Astrocyte (in vitro differentiated cells and primary cell): ENCODE data around the gene ZBTB49. TPM values are rescaled to one million over a fixed set of nuclear protein-coding genes. Genes with fewer than 3 reads are reported as not detected.

Experiments
- DNase-seq: peaks from one replicate; pipeline ENCODE4 v3.0.0-alpha.2; 2010; ENCODE audit warnings: low read depth
- FAIRE-seq: peaks from 2 replicates; lab custom pipeline; 2011; peaks lifted over from hg19 to GRCh38; lab: Jason Lieb, UNC
- H2AFZ ChIP-seq: 2 replicates; pipeline ENCODE4 v1.6.0; 2012; ENCODE audit warnings: low read depth, low read length, inconsistent platforms
- H3K27ac ChIP-seq: 2 replicates; pipeline ENCODE4 v1.5.1; 2011; ENCODE audit warnings: low read depth, low read length, inconsistent platforms
- H3K27me3 ChIP-seq: 2 replicates; pipeline ENCODE4 v1.6.0; 2011; ENCODE audit warnings: low read length, inconsistent platforms; ENCODE audit not compliant: insufficient read depth
- H3K36me3 ChIP-seq: 2 replicates; pipeline ENCODE4 v1.5.1; 2011; ENCODE audit warnings: low read length, inconsistent platforms; ENCODE audit not compliant: insufficient read depth
- H3K4me1 ChIP-seq: 2 replicates; pipeline ENCODE4 v1.5.1; 2011; ENCODE audit warnings: low read length, inconsistent platforms; ENCODE audit not compliant: insufficient read depth
- H3K4me2 ChIP-seq: 2 replicates; pipeline ENCODE4 v1.6.0; 2012; ENCODE audit warnings: low read length, inconsistent platforms
- H3K4me3 ChIP-seq: 2 replicates; pipeline ENCODE4 v1.5.1; 2011; ENCODE audit warnings: low read depth, mild to moderate bottlenecking, low read length, inconsistent platforms; ENCODE audit not compliant: insufficient read depth
- H3K79me2 ChIP-seq: 2 replicates; pipeline ENCODE4 v1.6.0; 2012; ENCODE audit warnings: mild to moderate bottlenecking, low read length, inconsistent platforms; ENCODE audit not compliant: insufficient read depth
- H3K9ac ChIP-seq: 2 replicates; pipeline ENCODE4 v1.6.0; 2012; ENCODE audit warnings: mild to moderate bottlenecking, low read length, inconsistent platforms
- H3K9me3 ChIP-seq: 2 replicates; pipeline ENCODE4 v1.5.1; 2012; ENCODE audit warnings: low read depth, mild to moderate bottlenecking, low read length, inconsistent platforms; ENCODE audit not compliant: insufficient read depth
- H4K20me1 ChIP-seq: 2 replicates; pipeline ENCODE4 v1.6.0; 2012; ENCODE audit warnings: low read length, inconsistent platforms; ENCODE audit not compliant: insufficient read depth
- H3K27ac Mint-ChIP-seq: one replicate; pipeline ENCODE4 v1.8.0; 2021; ENCODE audit warnings: mild to moderate bottlenecking, mixed read lengths; ENCODE audit not compliant: unreplicated experiment
- H3K27me3 Mint-ChIP-seq: one replicate; pipeline ENCODE4 v1.8.0; 2021; ENCODE audit warnings: low read depth, mixed read lengths; ENCODE audit not compliant: unreplicated experiment
- H3K36me3 Mint-ChIP-seq: one replicate; pipeline ENCODE4 v1.8.0; 2021; ENCODE audit warnings: low read depth, mixed read lengths; ENCODE audit not compliant: unreplicated experiment
- H3K4me1 Mint-ChIP-seq: one replicate; pipeline ENCODE4 v1.8.0; 2021; ENCODE audit warnings: low read depth, mixed read lengths; ENCODE audit not compliant: unreplicated experiment
- H3K4me3 Mint-ChIP-seq: one replicate; pipeline ENCODE4 v1.8.0; 2021; ENCODE audit warnings: mild to moderate bottlenecking, moderate library complexity, mixed read lengths; ENCODE audit not compliant: unreplicated experiment
- H3K9me3 Mint-ChIP-seq: one replicate; pipeline ENCODE4 v1.8.0; 2021; ENCODE audit warnings: mild to moderate bottlenecking, mixed read lengths; ENCODE audit not compliant: unreplicated experiment
- CTCF ChIP-seq: IDR thresholded peaks from 2 replicates; pipeline ENCODE4 v1.5.1; 2011; ENCODE audit warnings: low read depth, mild to moderate bottlenecking, inconsistent platforms, low read length, moderate library complexity; ENCODE audit not compliant: insufficient read depth
- EZH2 ChIP-seq: IDR thresholded peaks from 2 replicates; pipeline ENCODE4 v1.6.1; 2012; ENCODE audit warnings: mild to moderate bottlenecking, low read length, inconsistent platforms; ENCODE audit not compliant: insufficient read depth
- total RNA-seq: library from RNA; stranded (reverse); gene quantifications from 2 replicates; pipeline ENCODE4 v1.2.1, GENCODE V29; 2021

The ZBTB49 gene
- total RNA-seq, 1 donor from 2014 or later = 5.5 TPM

GRCh38 chr4:4341861-4342650, 52.0 kb downstream of the ZBTB49 start:
- no peaks in the 10 kb centered on the region for H3K9me3 ChIP-seq
- H3K4me1 Mint-ChIP-seq = no peaks in the 10 kb centered on the region
- H3K79me2 ChIP-seq = no peaks in the 10 kb centered on the region
- DNase-seq (no peak), FAIRE-seq (no peak)
- H3K9me3 Mint-ChIP-seq = no peaks in the 10 kb centered on the region
- H3K27me3 ChIP-seq = peaks cover 28% of the 10 kb centered on the region
- no peak overlapping the region for H3K4me2 ChIP-seq
- no peak overlapping the region for H2AFZ ChIP-seq
- no peak overlapping the region for H3K4me3 ChIP-seq
- H3K4me3 Mint-ChIP-seq = no peak overlapping the region
- H3K9ac ChIP-seq = no peak overlapping the region
- TF ChIP-seq EZH2 (no peak), CTCF (no peak)
- H3K27ac Mint-ChIP-seq = no peak overlapping the region
- H3K27me3 Mint-ChIP-seq = peaks cover 37% of the 10 kb centered on the region
- no peaks in the 10 kb centered on the region for H3K4me1 ChIP-seq
- no peak overlapping the region for H3K27ac ChIP-seq
- H4K20me1 ChIP-seq = no peaks in the 10 kb centered on the region
- no peaks in the 10 kb centered on the region for H3K36me3 ChIP-seq
- no peaks in the 10 kb centered on the region for H3K36me3 Mint-ChIP-seq

- Histone ChIP-seq H3K9me3 (no peaks in the 10 kb centered on the region), H3K4me1 (no peaks in the 10 kb centered on the region), H3K4me2 (no peak overlapping the region), H2AFZ (no peak overlapping the region), H3K79me2 (no peaks in the 10 kb centered on the region), H3K27ac (no peak overlapping the region), H3K27me3 (peaks cover 21% of the 10 kb centered on the region), H3K9ac (no peak overlapping the region), H3K36me3 (no peaks in the 10 kb centered on the region), H3K4me3 (no peak overlapping the region), H4K20me1 (no peaks in the 10 kb centered on the region)
- H3K27ac Mint-ChIP-seq = no peak overlapping the region
- TF ChIP-seq CTCF (no peak), EZH2 (no peak)
- no peaks in the 10 kb centered on the region for H3K36me3 Mint-ChIP-seq
- DNase-seq (no peak), FAIRE-seq (no peak)
- H3K4me1 Mint-ChIP-seq = no peaks in the 10 kb centered on the region
- H3K4me3 Mint-ChIP-seq = no peak overlapping the region
- peaks cover 31% of the 10 kb centered on the region for H3K27me3 Mint-ChIP-seq
- no peaks in the 10 kb centered on the region for H3K9me3 Mint-ChIP-seq
Measured at GRCh38 chr4:4343038-4343437, 53.0 kb downstream of the ZBTB49 start.

- DNase-seq = no peak
- peaks cover 8% of the 10 kb centered on the region for H3K9me3 Mint-ChIP-seq
- Histone ChIP-seq H3K9ac (no peak overlapping the region), H3K36me3 (no peaks in the 10 kb centered on the region), H3K27ac (no peak overlapping the region), H3K9me3 (no peaks in the 10 kb centered on the region), H3K27me3 (peaks cover 10% of the 10 kb centered on the region), H3K4me3 (no peak overlapping the region), H3K4me1 (no peaks in the 10 kb centered on the region), H2AFZ (no peak overlapping the region), H3K4me2 (no peak overlapping the region), H3K79me2 (no peaks in the 10 kb centered on the region), H4K20me1 (no peaks in the 10 kb centered on the region)
- H3K27me3 Mint-ChIP-seq = peaks cover 25% of the 10 kb centered on the region
- no peaks in the 10 kb centered on the region for H3K4me1 Mint-ChIP-seq
- FAIRE-seq = no peak
- no peak for TF ChIP-seq CTCF
- TF ChIP-seq EZH2 = no peak
- no peak overlapping the region for H3K27ac Mint-ChIP-seq
- no peak overlapping the region for H3K4me3 Mint-ChIP-seq
- H3K36me3 Mint-ChIP-seq = peaks cover 3% of the 10 kb centered on the region
Measured at GRCh38 chr4:4344915-4345527, 55.0 kb downstream of the ZBTB49 start.
